Endothelial cell of hepatic sinusoid (primary cell): ENCODE measurements around the gene SMG6.

Source experiments
- in situ Hi-C: cut with HindIII; loops from 2 replicates; pipeline ENCODE4 v1.10.0; 2017; ENCODE audit warnings: low sequenced_read_pairs

Gene SMG6

DNA sequence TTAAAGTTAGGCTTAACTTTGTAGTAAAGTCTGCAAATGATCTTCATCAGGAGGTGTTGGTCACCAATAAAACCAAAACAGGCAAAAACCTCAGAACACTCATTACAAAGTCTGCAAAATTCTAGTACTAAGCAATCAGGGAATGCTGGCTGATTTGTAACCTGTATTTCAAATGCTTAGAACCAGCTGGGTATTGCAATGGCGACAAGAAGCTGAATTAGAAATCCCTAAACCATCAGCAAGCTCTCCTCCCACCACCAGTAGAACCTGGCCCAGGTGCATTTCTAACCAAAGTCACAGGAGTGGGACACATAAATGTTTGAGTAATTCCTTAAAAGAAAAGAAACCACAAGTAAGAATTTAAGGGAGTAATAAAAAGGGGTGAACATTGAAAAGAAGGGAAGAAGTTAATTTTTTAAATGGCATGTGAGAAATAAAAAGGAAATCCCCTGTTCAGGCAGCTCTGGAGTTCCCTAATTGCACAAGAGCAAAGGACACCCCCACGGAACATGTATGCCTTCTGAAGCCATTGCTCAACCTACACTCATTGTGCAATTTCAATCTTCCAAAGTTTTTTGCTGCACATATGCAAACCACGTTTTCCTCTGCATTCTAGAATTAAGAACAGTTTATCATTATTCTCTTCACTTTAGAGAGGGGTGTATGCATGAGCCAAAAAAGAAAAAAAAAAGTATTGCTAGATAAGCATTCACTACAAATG, 145.8 kb downstream of the SMG6 start:
- in situ Hi-C loops, result no loop called here

DNA sequence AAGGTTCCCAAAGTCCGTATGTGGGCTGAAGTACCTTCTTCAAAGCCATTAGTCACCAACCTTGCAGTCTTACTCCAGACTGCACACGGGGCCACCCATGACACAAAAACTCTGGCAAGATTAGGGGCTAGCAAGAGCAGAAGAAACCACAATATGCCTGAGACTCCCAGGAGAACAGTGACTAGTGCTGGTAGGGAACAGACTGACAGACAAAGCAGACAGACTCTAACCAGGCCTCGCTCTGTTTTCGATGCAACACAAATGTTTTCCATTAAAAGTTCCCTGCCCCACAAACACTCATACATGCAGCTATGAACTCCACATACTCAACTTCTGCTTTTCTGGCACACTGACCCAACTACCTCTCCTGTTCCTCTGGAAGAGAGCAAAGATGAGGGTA, 146.5 kb downstream of the SMG6 start:
- in situ Hi-C loops, result no loop called here

DNA sequence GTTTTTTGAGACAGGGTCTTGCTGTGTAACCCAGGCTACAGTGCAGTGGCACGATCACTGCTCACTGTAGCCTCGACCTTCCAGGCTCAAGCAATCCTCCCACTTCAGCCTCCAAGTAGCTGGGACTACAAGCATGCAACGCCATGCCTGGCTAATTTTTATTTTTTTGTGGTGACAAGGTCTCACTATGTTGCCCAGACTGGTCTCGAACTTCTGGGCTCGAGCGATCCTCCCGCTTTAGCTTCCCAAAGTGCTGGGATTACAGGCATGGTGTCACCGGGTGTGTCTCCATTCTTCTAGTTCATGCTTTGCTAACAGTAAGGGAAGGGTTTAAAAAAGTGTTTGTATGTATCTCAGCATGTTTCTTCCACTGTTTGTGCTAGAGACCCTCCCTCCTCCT, 146.9 kb downstream of the SMG6 start:
- in situ Hi-C loops, result no loop called here

DNA sequence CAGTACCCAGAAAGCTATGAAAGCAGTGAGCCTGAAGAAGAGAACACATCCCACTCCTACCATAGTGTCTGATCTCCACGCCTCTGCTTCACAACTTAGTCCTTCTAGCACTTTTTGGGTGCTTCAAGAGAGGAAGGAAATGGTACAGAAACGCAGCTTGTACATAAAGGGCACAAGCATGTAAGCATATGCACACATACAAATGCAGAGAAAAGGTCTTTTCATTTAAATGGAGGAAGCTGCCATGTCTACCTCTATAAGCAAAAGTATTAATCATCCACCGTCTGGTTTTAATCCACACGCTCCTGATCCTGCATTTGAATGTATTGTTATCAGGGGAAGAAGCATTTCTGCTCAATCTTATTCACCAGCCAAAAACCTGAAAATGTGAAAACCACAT, 148.0 kb downstream of the SMG6 start:
- in situ Hi-C loops, result no loop called here

DNA sequence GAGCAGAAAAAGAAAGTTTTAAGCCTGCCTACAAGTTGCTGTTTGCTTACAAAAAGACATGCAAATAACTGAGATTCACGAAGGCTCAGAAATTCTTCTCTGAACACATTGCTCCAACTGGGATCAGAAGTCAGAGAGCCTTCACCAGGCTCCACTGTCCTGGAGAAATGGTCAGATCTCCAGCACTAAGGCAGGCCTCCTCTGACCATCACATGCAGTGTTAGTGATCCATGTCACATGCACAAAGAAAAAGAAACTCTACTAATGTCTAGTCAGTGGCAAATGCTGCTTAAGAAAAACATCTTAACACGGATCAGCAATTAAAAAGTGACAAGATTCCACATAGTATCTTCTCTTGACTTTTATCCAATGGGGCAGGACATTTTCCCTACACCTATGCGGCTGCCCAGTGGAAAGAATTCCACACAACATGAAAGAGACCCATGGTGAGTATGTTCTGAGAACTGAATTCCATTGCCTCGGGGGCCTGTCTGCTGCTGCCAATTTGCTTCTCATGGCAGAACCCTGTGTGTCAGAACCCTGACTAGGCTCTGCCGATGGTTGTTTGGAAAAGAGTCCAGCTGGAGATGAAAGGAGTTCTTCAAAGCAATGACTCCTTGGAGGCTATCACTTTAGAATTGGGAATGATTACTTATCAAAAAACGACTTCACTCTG, 152.1 kb downstream of the SMG6 start:
- in situ Hi-C loops, result no loop called here

DNA sequence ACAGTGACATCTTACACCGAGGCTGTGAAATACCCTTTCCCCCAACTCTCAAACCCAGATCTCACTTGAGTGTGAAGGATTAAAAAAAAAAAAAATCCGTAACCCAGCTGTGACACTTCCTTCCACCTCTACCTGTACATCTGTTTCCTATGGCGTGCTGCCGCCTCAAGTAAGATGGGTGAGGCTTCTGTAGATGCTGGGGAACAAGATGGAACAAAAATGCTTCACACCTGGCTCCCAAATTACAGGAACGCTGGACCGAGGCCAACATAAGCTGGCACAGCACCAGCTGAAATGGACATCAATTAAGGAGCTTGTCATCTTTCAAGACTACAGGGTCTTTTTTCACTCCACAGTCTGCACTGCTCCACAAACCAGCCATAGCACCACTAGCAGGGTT, 152.8 kb downstream of the SMG6 start:
- in situ Hi-C loops, result no loop called here

DNA sequence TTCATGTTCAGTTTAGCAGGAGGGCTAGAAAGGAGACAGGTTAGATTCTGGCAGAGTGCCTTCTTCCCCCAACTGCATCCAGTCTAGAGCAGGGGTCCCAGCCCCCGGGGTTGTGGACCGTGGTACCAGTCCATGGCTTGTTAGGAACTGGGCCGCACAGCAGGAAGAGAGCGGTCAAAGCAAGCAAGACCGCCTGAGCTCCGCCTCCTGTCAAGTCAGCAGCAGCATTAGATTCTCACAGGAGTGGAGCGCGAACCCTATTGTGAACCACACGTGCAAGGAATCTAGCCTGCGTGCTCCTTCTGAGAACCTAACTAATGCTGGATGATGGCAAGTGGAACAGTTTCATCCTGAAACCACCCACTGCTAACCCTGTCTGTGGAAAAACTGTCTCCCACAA, 153.7 kb downstream of the SMG6 start:
- in situ Hi-C loops, result no loop called here

DNA sequence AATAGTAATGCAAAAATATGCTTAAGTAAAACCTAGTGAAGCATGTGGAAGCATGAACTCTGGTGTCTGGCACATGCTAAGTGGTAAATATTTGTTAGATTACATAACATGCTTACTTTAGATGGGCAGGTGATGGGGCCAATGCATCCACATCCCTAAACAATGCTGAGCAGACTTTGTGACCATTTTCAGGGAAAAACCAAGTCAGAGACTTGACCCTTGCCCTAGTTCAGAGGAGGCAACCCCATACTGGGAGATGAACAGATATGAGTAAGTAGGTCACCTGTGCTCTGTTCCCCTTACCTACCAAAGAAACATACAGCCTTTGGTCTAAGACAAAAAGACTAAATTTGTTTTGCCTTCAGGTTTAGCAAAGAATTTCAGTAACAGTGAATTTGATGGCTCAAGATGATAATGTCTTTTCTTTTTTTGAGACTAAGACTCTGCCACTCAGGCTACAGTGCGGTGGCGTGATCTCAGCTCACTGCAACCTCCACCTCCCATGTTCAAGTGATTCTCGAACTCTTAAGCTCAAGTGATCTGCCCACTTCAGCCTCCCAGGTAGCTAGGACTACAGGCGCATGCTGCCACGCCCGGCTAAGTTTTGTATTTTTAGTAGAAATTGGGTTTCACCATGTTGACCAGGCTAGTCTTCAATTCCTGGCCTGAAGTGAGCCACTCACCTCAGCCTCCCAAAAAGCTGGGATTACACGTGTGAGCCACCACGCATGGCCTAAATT, 157.3 kb downstream of the SMG6 start:
- in situ Hi-C loops, result no loop called here

DNA sequence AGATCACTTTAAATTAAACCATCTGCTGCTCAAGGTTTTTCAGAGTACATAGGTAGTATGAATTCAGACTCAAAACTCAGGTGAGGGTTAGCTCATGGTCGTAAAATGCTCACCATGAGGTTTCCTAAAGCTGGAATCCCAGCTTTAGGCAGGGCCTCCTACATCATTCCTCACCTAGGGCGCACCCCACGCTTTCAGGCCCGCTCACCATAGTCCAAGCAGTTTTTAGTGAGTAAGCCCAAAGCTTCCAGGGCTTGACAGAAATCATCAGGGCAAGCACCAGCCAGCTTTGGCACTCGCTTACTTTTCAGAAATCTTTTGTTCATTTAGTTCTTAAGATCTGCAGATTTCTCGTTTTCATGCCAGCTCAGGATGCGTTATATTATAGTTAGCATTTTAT, 158.9 kb downstream of the SMG6 start:
- in situ Hi-C loops, result loop anchor here (5.0 kb wide), 1 partner anchor 57 kb away; no protein-coding TSS in a partner anchor

DNA sequence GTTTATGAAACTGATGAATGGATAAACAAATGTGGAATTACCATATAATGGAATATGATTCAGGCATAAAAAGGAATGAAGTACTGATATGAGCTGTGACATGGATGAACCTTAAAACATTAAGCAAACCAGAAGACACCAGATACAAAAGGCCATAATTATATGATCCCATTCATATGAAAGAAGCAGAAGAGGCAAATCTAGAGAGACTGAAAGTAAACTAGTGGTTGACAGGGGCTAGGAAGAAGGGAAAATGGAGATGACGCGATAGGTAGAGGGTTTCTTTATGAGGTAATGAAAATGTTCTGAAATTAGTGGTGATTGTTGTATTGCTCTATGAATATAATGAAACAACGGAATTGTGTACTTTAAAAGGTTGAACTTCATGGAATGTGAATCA, 160.3 kb downstream of the SMG6 start:
- in situ Hi-C loops, result loop anchor here (5.0 kb wide), 1 partner anchor 56 kb away; no protein-coding TSS in a partner anchor

DNA sequence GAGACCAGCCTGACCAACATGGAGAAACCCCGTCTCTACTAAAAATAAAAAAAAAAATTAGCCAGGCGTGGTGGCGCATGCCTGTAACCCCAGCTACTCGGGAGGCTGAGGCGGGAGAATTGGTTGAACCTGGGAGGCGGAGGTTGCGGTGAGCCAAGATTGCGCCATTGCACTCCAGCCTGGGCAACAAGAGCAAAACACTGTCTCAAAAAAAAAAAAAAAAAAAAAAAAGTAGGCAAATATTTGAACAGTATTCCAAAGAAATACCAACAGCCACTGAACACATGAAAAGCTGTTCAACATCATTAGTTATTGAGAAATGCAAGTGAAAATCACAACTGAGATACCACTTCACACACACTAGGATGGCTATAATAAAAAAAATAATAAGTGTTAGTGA, 160.9 kb downstream of the SMG6 start:
- in situ Hi-C loops, result loop anchor here (5.0 kb wide), 1 partner anchor 55 kb away; no protein-coding TSS in a partner anchor

DNA sequence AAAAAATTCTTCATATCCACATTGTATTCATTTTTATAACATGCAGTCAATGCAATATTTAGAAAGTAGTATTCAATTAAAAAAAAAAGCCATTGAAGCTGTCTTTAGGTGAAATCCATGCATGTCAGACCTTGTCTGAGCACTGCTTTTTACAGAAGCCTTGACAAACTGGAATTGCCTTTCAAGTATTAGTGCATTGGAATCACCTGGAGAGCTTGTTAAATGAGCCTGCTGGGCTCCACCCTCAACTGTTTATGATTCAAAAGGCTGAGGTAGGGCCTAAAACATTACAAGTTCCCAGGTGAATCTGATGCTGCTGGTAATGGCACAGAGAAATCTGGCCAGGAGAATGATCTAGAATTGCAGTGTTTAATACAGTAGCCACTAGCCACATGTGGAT, 162.9 kb downstream of the SMG6 start:
- in situ Hi-C loops, result loop anchor here (5.0 kb wide), 1 partner anchor 53 kb away; no protein-coding TSS in a partner anchor

DNA sequence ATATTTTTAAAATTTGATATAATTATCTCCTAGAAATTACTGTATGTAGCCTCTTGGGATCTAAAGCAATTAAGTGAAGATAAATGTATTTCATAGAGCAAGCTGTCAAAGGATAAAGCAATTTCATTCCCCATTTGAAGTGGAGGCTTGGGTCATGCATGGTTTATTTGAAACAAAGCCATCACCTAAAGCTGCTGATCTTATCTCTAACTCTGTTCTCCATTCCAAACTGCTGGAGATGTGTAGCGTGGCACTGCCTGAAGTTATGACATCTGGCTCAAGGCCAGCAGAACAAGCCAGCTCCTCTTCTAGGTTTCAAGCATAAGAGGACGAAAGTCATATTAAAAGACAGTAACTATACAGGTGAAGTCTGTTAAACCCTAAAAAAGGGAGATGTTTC, 164.8 kb downstream of the SMG6 start:
- in situ Hi-C loops, result no loop called here

DNA sequence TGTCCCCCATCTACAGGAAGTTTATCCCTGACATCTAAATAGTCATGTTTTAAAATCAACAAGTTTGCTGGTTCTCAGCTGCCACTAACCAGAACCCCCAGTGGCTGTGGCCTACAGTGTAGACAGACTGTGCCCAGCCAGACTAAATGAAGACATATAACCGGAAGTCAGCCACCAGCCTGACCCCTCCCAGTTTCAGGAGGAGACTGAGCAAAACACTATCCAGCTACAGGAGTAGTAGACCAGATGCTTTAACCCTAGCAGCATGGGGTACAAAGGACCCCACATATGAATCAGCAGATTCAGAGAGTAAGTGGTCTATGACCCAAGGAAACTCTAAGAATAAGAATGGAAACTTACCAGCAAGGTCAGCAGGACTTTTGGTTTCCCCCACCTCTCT, 165.3 kb downstream of the SMG6 start:
- in situ Hi-C loops, result no loop called here

DNA sequence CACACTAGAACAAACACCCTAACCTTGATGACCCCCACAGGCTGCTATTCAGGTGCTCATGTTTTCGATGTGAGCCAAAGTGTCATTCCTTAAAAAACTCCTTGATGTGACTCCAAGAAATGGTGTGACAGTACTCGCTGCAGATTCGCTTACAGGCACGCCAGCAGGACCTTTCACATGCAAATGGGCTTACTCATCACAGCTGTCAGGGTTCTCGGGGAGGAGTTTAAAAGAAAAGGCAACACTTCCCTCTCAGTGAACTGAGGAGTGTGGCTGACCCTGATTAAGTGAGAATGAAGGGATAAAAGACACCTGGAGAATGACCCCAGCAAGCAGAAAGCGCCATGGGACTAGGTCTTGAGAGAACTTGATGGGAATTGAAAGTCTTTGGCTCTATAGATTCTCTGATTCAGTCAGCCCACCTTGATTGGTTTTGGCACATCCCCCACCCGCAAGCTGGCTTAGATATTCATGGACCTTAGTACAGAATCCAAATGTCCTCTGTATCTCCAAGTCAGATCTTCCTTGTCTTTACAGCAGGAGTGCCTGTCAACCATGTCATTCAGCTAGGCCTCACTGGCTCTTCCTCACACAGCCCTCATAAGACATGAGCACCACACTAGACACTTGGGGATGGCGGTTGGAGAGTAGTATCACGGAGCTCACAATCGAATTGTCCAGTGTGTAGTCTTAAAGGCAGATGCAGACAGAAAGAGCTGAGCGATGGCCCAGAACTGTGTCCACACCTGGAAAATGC, 166.1 kb downstream of the SMG6 start:
- in situ Hi-C loops, result no loop called here

DNA sequence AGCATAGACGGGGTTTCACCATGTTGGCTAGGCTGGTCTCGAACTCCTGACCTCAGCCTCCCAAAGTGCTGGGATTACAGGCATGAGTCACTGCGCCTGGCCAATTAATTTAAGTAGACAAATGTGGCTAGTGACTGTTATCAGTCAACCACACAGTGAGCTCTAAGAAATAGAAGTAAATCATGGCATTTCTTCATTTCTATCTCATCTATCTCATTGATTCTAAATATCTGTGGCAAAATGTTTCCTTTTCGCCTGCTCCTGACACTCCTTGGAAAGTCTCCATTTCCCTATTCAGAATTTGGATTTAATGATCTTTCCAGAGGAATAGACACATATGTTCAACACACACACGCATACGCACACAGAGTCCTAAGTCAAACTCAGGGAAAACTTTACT, 167.3 kb downstream of the SMG6 start:
- in situ Hi-C loops, result no loop called here

DNA sequence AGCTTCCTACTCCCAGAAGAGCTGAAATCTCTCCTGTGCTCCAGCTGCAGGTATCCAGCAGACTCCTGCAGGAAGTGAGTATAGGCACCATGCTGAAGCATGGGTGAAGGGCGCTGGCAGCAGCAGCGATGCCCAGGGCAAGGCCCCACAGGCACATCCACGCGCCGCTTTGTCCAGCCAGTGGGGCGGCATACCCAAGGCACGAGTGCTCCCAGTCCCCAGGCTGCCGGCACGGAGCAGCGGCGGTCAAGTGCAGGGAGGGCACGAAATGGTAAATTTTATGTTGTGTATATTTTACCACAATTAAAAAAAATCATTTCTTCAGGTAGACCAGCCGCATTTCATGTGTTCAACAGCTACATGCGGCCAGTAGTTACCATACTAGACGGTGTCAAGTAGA, 175.6 kb downstream of the SMG6 start:
- in situ Hi-C loops, result no loop called here

DNA sequence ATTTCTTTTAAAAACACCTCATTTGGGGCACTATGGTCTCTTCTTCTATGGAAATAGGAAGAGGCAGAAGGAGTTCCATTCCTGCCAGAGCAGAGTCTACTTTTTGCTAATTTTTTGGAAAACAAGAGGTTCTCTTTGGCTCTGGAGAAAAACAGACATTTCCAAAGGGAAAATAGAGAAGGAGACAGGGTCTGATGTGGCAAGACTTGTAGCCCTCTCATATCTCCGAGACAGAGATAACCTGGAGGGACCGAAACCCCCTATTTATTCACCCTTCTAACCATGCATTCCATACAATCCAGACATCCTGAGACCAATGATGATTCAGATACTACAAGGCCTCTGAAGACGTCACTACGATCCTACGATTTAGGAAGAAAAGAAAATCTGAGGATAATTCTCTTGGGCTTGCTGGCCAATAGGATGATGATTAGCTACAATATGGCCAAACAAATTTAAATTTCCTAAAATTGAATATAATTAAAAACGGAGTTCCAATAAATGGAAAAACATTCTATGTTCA, 178.5 kb downstream of the SMG6 start:
- in situ Hi-C loops, result no loop called here

DNA sequence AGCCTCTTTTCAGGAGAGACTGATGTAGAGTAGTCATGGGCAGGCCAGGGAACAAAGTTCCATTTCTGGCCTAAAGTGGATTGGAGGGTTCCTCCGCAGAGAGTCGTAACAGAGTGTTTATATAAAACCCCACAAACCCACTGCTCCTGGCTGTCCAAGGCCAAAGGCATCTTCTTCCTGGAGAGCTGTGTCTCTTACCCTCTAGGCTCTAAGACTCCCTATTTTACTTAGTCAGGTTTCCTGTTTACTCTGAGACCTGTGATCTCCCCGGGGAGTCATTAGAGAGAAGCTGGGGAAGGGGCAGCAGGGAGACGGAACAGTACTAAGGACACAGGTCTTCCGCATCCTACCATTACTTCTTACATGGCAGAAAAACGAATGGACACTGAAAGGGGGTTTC, 179.2 kb downstream of the SMG6 start:
- in situ Hi-C loops, result no loop called here

DNA sequence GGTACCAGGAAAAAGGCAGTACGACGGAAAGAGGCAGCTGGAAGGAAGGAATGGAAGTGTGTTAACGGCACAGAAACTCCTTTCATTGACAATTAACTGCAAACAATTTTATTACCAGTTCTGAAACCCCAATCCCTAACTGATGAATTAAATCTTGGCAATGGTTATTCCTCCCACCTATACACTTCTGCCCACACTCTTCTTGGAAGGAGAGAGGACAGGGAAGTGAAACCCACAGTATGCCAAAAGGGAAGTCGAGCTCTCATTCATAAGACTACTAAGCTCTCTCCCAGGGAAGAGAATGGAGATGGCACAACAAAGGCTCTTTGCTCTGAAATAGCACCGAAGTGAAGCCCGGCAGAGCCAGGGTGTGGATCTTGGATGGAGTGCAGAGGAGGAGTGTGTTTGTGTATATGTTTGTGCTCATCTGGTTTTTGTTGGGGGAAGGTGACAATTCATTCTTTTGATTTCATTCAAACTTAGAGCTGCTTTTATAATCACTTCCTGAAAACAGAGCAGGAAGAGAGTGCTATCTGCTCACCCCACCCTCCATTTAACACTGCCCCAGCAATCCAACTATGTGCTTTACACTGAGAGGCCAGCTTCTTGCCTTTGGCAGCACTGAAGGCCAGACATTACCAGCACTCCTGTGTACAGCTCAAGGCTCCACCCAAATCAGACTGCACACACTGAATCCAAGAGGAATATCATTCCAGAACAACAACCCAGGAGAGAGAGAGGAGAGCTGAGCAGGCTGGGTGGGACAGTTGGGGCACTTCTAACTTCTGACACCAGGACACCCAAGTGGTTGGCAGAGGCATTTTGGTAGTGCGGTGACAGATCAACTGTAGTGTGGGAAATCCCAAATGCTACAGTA, 180.0 kb downstream of the SMG6 start:
- in situ Hi-C loops, result no loop called here
